Measurements from ENCODE around the gene CLDN6. TPM values are rescaled to one million over a fixed set of nuclear protein-coding genes. Genes with fewer than 3 reads are reported as not detected.
A peak's percentile ranks its signal among the peaks of the same experiment; 100 is the strongest.

The CLDN6 gene
- total and polyA plus RNA-seq, 2 of the 13 experiments (the other 11 are each of a cell fraction or from before 2014, with no cell fraction given): 5.9 to 7.6 TPM

GRCh38 chr16:2983706-2984136, 34.3 kb downstream of the CLDN6 start (continued):
- TF ChIP-seq BATF2 (CRISPR knock-in tag; IDR thresholded peaks at IDR 0.05) (no peak), MXD1 (CRISPR knock-in tag; IDR thresholded peaks at IDR 0.05) (0 out of 2 replicates have a peak, but pooled peaks have one; percentile 55), KAT7 (CRISPR knock-in tag; IDR thresholded peaks at IDR 0.05; ENCODE audit: borderline replicate concordance) (no peak), CEBPG (CRISPR knock-in tag; IDR thresholded peaks at IDR 0.05) (no peak), ZIK1 (CRISPR knock-in tag; IDR thresholded peaks at IDR 0.05; ENCODE audit: borderline replicate concordance, low read depth) (no peak), ZBTB38 (CRISPR knock-in tag; IDR thresholded peaks at IDR 0.05) (peak; percentile 50), U2AF1 (optimal IDR thresholded peaks at IDR 0.05; ENCODE audit: low read depth, low read length) (no peak), ZNF343 (CRISPR knock-in tag; IDR thresholded peaks at IDR 0.05) (no peak), ZNF274 (CRISPR knock-in tag; IDR thresholded peaks at IDR 0.05) (0 out of 2 replicates have a peak, but pooled peaks have one; percentile 24), TCF7L2 (IDR thresholded peaks at IDR 0.05; ENCODE audit: low read depth, low read length) (no peak), ZBTB33 (CRISPR knock-in tag; IDR thresholded peaks at IDR 0.05) (peak; percentile 16; the same call in 1 of the 2 replicates), SAFB2 (CRISPR knock-in tag; IDR thresholded peaks at IDR 0.05; ENCODE audit: borderline replicate concordance, low read depth) (no peak), RORA (CRISPR knock-in tag; IDR thresholded peaks at IDR 0.05) (no peak), ARID3A (IDR thresholded peaks at IDR 0.05; ENCODE audit: low read depth, low read length) (no peak), MATR3 (CRISPR knock-in tag; IDR thresholded peaks at IDR 0.05) (no peak), GFI1 (CRISPR knock-in tag; IDR thresholded peaks at IDR 0.05; ENCODE audit: borderline replicate concordance) (no peak), ZNF350 (CRISPR knock-in tag; IDR thresholded peaks at IDR 0.05; ENCODE audit: borderline replicate concordance, low read depth) (no peak), MAF1 (CRISPR knock-in tag; IDR thresholded peaks at IDR 0.05; ENCODE audit: borderline replicate concordance) (no peak), ZNF451 (CRISPR knock-in tag; IDR thresholded peaks at IDR 0.05) (no peak), NR2F6 (IDR thresholded peaks at IDR 0.05) (no peak), NR2F6 (CRISPR knock-in tag; IDR thresholded peaks at IDR 0.05) (no peak), ZSCAN22 (CRISPR knock-in tag; IDR thresholded peaks at IDR 0.05) (no peak), ZNF562 (CRISPR knock-in tag; IDR thresholded peaks at IDR 0.05; ENCODE audit: borderline replicate concordance) (no peak), ZNF775 (CRISPR knock-in tag; IDR thresholded peaks at IDR 0.05; ENCODE audit: borderline replicate concordance) (no peak), ZNF850 (CRISPR knock-in tag; conservative IDR thresholded peaks at IDR 0.05) (no peak), AGO1 (IDR thresholded peaks at IDR 0.05; ENCODE audit: low read depth, low read length, poor library complexity, severe bottlenecking) (no peak), NCOA2 (CRISPR knock-in tag; IDR thresholded peaks at IDR 0.05) (no peak), ZNF567 (CRISPR knock-in tag; IDR thresholded peaks at IDR 0.05; ENCODE audit: borderline replicate concordance) (no peak), SUZ12 (IDR thresholded peaks at IDR 0.05; ENCODE audit: low read depth, low read length) (no peak)
